ENCODE measurements around the gene BHLHE23. TPM values are rescaled to one million over a fixed set of nuclear protein-coding genes. Genes with fewer than 3 reads are reported as not detected.

The BHLHE23 gene
- total RNA-seq = not detected in 2 replicates

DNA sequence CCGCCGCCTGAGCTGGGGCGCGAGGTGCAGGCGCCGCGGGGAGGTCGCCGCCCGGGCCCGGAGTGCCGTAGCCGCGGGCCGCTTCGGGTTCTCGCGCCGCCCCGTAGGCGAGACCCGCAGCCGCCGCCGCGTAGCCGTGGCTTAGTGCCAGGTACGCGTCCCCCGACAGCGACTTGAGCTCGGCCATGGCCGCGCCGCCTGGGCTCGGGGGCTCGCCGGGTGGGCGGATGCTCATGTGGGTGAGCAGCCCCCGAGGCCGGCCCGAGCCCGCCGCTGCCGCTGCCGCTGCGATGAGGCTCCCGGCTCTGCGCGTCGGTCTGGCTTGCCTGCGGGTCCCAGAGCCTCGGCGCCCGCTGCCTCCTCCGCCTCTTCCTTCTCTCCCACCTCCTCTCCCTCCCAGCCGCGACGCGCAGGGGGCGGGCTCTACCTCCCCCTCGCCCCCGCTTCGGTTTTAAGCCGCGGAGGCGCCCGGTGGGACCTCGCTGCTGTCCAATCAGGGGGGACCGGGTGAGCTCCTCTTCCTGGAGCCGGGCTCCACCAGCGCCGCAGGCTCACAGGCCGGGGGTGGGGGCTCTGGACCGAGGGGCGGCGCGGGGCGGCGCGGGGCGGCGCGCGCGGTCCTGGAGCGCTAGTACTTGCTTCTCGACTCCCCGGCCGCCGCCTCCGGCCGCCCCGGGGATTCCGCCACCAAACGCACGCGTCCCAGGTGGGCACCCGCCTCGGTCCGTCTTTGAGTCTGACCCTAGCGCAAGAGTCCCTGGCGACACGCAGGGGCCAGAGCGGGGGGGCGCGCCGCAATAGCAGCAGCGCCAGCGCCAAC is at the start of gene BHLHE23:
Gene BHLHE23, minus strand, starts transcription at position 425 of the 820 bp plus-strand sequence. Its CDS starts 190 bp downstream, at position 235.

Other genes with a start within 250 kb of the BHLHE23 start
- gene MRGBP, start 210.5 kb downstream of the BHLHE23 start, total RNA-seq = 31.2 and 34.0 TPM in 2 replicates
- 28.3 and 80.9 TPM in 2 replicates for gene OGFR, start 202.1 kb downstream of the BHLHE23 start, total RNA-seq
- gene COL9A3, start 189.9 kb downstream of the BHLHE23 start, total RNA-seq = 0.30 and 0.97 TPM in 2 replicates
- gene TCFL5, start 145.1 kb downstream of the BHLHE23 start, total RNA-seq = 9.3 and 13.3 TPM in 2 replicates
- gene DIDO1, start 80.5 kb downstream of the BHLHE23 start, total RNA-seq = 32.2 and 40.6 TPM in 2 replicates
- gene GID8, start 68.8 kb downstream of the BHLHE23 start, total RNA-seq = 42.9 and 43.0 TPM in 2 replicates
- 12.8 and 19.2 TPM in 2 replicates for gene SLC17A9, start 54.3 kb downstream of the BHLHE23 start, total RNA-seq
- gene YTHDF1, start 209.2 kb upstream of the BHLHE23 start, total RNA-seq = 18.5 and 21.7 TPM in 2 replicates
- gene BIRC7, start 228.9 kb upstream of the BHLHE23 start, total RNA-seq = not detected in 2 replicates
- not detected in 2 replicates for gene NKAIN4, start 247.5 kb upstream of the BHLHE23 start, total RNA-seq